Thyroid gland (tissue), 4 donors: Measurements from ENCODE around the gene TEAD2.

Experiments used
- CTCF ChIP-seq, 6 experiments: fragments of 200-600 bp in 3 of 6; fragments of 450-650 bp in 3 of 6; sonication (generic) in 3 of 6; IDR thresholded peaks; one replicate each; pipeline ENCODE4 v1.5.1; 2016 to 2019; ENCODE audit warnings: antibody characterized with exemption in 6 of 6, mild to moderate bottlenecking in 2 of 6, inconsistent platforms in 1 of 6, moderate library complexity in 1 of 6
- POLR2A ChIP-seq, 2 donors: fragments of 450-650 bp; IDR thresholded peaks; one replicate each; pipeline ENCODE4 v1.6.1; 2017; ENCODE audit warnings: antibody characterized with exemption in 2 of 2, mild to moderate bottlenecking in 2 of 2, moderate library complexity in 1 of 2

- no peak for TF ChIP-seq POLR2A (IDR thresholded peaks at IDR 0.05)
- TF ChIP-seq CTCF (IDR thresholded peaks at IDR 0.05) = no peak
These were observed 14.4 kb downstream of the TEAD2 start for GRCh38 chr19:49347835-49348234.
